Uterus (tissue), 2 donors: ENCODE measurements around the gene RPS6KA1.
"Not testable (repeated sequence)": the region's sequence is repeated elsewhere in the genome, so short reads cannot be mapped to it uniquely, and the experiment has no call there.

Experiments used
- CTCF ChIP-seq, 4 experiments: fragments of 200-600 bp in 2 of 4; fragments of 450-650 bp in 2 of 4; sonication (generic) in 2 of 4; IDR thresholded peaks; one replicate each; pipeline ENCODE4 v1.5.1; 2016 to 2019; ENCODE audit warnings: antibody characterized with exemption in 4 of 4, mild to moderate bottlenecking in 2 of 4, moderate library complexity in 1 of 4
- POLR2A ChIP-seq, 2 donors: fragments of 450-650 bp; IDR thresholded peaks; one replicate each; pipeline ENCODE4 v1.6.1; 2016; ENCODE audit warnings: antibody characterized with exemption in 2 of 2, mild to moderate bottlenecking in 1 of 2, moderate library complexity in 1 of 2

- TF ChIP-seq CTCF, POLR2A (IDR thresholded peaks at IDR 0.05): not testable (repeated sequence)
Measured at GRCh38 chr1:26584588-26584987, 55.0 kb downstream of the RPS6KA1 start.
